ENCODE data around the gene C1QL4. TPM values are rescaled to one million over a fixed set of nuclear protein-coding genes. Genes with fewer than 3 reads are reported as not detected.
A peak's percentile ranks its signal among the peaks of the same experiment; 100 is the strongest.

Gene C1QL4
- total and polyA plus RNA-seq, 2 donors (not counting 1 experiment from before 2014, with no cell fraction given): not detected

DNA sequence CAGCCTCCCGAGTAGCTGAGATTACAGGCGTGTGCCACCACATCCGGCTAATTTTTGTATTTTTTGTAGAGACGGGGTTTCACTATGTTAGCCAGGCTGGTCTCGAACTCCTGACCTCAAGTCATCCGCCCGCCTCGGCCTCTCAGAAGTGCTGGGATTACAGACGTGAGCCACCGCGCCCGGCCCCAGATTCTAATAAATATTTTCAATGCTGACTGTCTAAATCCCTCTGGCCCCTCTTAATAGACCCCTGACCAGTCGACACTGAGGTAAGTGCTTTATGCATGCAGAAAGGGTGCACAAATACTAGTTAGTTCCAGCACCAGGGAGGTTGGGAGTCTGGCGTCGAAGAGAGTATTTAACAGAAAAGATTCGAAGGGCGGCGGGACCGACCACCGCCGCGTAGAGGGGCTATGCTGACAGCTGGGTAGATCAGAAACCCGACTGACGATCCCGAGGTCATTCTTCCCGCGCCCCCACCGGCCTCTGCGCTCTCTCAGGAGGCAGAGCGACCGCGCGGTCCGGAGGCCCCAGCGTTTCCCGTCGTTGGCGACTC lies 29.2 kb upstream of the C1QL4 start:
- Histone ChIP-seq H4K20me1 (ENCODE audit: control insufficient read depth, insufficient read depth, low read length, poor library complexity, severe bottlenecking) (no peaks in the 10 kb centered on the region), H3K9me3 (ENCODE audit: control extremely low read depth in 1 of 3, control insufficient read depth in 2 of 3, insufficient read depth in 1 of 3, low read length in 2 of 3) (no peaks in the 10 kb centered on the region), H3K27ac (ENCODE audit: low read length in 2 of 2) (peak overlapping the region; percentile 90 to 91), H3K36me3 (replicated peaks in 1 of 2; ENCODE audit: control extremely low read depth in 1 of 2, control insufficient read depth in 1 of 2, extremely low read depth in 1 of 2, insufficient read depth in 2 of 2, low read length in 1 of 2) (no peaks in the 10 kb centered on the region), H3K79me2 (ENCODE audit: control insufficient read depth, insufficient read depth, low read length) (peaks cover 11% of the 10 kb centered on the region), H2AFZ (ENCODE audit: insufficient read depth, low read depth, low read length, poor library complexity, severe bottlenecking) (peak overlapping the region; percentile 98), H3K4me2 (replicated peaks; ENCODE audit: low read depth, low read length, poor library complexity, severe bottlenecking) (peak overlapping the region; percentile 82), H3K27me3 (replicated peaks in 1 of 4; ENCODE audit: control extremely low read depth in 1 of 4, control insufficient read depth in 3 of 4, insufficient read depth in 4 of 4, low read length in 3 of 4) (no peaks in the 10 kb centered on the region), H3K4me1 (ENCODE audit: control insufficient read depth in 2 of 2, insufficient read depth in 2 of 2, low read length in 2 of 2) (peaks cover 27 to 33% of the 10 kb centered on the region in 2 donors), H3K4me3 (ENCODE audit: control extremely low read depth in 1 of 5, extremely low read depth in 1 of 5, insufficient read depth in 1 of 5, low read depth in 2 of 5, low read length in 4 of 5) (peak overlapping the region; percentile 61 to 96 (median 80)), H3K9ac (ENCODE audit: low read length) (peak overlapping the region; percentile 93)
- ChIA-PET CTCF (interaction anchor here (0.5 to 22.4 kb wide), 14 partner anchors 9 to 744 kb away, joined by 3 to 729 read pairs (median 4); partner anchors contain the start of genes DNAJC22, TMBIM6 and TROAP), POLR2A (interaction anchor here (0.5 to 2.0 kb wide), 6 partner anchors 20 to 409 kb away, joined by 3 to 8 read pairs (median 4); partner anchors contain the start of genes ARF3, DNAJC22, TROAP and TUBA1B)
- TF ChIP-seq, protein P1, sequence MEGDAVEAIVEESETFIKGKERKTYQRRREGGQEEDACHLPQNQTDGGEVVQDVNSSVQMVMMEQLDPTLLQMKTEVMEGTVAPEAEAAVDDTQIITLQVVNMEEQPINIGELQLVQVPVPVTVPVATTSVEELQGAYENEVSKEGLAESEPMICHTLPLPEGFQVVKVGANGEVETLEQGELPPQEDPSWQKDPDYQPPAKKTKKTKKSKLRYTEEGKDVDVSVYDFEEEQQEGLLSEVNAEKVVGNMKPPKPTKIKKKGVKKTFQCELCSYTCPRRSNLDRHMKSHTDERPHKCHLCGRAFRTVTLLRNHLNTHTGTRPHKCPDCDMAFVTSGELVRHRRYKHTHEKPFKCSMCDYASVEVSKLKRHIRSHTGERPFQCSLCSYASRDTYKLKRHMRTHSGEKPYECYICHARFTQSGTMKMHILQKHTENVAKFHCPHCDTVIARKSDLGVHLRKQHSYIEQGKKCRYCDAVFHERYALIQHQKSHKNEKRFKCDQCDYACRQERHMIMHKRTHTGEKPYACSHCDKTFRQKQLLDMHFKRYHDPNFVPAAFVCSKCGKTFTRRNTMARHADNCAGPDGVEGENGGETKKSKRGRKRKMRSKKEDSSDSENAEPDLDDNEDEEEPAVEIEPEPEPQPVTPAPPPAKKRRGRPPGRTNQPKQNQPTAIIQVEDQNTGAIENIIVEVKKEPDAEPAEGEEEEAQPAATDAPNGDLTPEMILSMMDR (IDR thresholded peaks at IDR 0.05): no peak
- no peak for TF ChIP-seq EZH2 (IDR thresholded peaks at IDR 0.05; ENCODE audit: borderline replicate concordance, insufficient read depth, low read depth, low read length, poor library complexity, severe bottlenecking)
- intact Hi-C loops (cut with micrococcal nuclease): loop anchor here (2.0 to 5.0 kb wide), 4 partner anchors 61 to 477 kb away; partner anchors contain the start of genes BCDIN3D, PRKAG1 and PRPF40B
- H3K9me3 Mint-ChIP-seq (ENCODE audit: insufficient read depth): no peaks in the 10 kb centered on the region
- under 1% methylated on average over 28 of the region's 38 CpGs for WGBS (ENCODE audit: insufficient coverage)
- peak overlapping the region; percentile 98 for H3K27ac Mint-ChIP-seq
- H3K4me3 Mint-ChIP-seq: peak overlapping the region; percentile 87
- peaks cover 41% of the 10 kb centered on the region for H3K4me1 Mint-ChIP-seq
- peaks cover 4% of the 10 kb centered on the region for H3K27me3 Mint-ChIP-seq
- DNase-seq (no peak), ATAC-seq (ENCODE audit: low read depth) (peak; percentile 11)

DNA sequence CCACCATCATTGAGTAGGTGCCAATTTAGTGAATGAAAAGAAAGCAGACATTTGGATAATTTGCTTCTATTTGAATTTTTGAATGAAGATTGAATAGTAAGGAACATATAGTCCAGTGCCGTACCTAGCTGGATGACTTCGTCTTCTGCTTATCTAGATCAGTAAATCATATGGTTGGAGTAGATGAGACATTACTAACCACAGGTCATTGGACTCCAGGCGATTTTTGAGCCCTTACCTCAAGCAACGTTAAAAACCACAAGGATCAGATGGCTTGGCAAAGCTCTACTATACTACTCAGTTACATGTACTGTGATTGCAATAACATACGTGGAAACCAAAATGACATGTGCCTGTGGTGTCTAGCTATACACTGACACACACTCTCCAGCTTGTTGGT lies 28.6 kb upstream of the C1QL4 start:
- no peaks in the 10 kb centered on the region for H3K36me3 ChIP-seq (replicated peaks in 1 of 2; ENCODE audit: control extremely low read depth in 1 of 2, control insufficient read depth in 1 of 2, extremely low read depth in 1 of 2, insufficient read depth in 2 of 2, low read length in 1 of 2)
- peaks cover 26 to 33% of the 10 kb centered on the region in 2 donors for H3K4me1 ChIP-seq (ENCODE audit: control insufficient read depth in 2 of 2, insufficient read depth in 2 of 2, low read length in 2 of 2)
- no peak overlapping the region for H3K27ac ChIP-seq (ENCODE audit: low read length in 2 of 2)
- intact Hi-C loops (cut with micrococcal nuclease): loop anchor here (5.0 kb wide), 1 partner anchor 62 kb away; no protein-coding TSS in a partner anchor
- CTCF ChIA-PET: interaction anchor here (0.8 to 22.4 kb wide), 7 partner anchors 9 to 302 kb away, joined by 3 to 729 read pairs (median 14); partner anchors contain the start of gene DNAJC22
- WGBS (ENCODE audit: insufficient coverage): 43% methylated on average over 2 of the region's 5 CpGs
- POLR2A ChIA-PET: no interaction called here
- DNase-seq (no peak), ATAC-seq (ENCODE audit: low read depth) (no peak)
- no peaks in the 10 kb centered on the region for H3K9me3 ChIP-seq (ENCODE audit: control extremely low read depth in 1 of 3, control insufficient read depth in 2 of 3, insufficient read depth in 1 of 3, low read length in 2 of 3)
- peak overlapping the region; percentile 87 for H3K4me3 Mint-ChIP-seq
- TF ChIP-seq, protein P1 (IDR thresholded peaks at IDR 0.05): no peak
- no peak for TF ChIP-seq EZH2 (IDR thresholded peaks at IDR 0.05; ENCODE audit: borderline replicate concordance, insufficient read depth, low read depth, low read length, poor library complexity, severe bottlenecking)
- H3K4me2 ChIP-seq (replicated peaks; ENCODE audit: low read depth, low read length, poor library complexity, severe bottlenecking): peak overlapping the region; percentile 82
- no peak overlapping the region for H3K4me3 ChIP-seq (ENCODE audit: control extremely low read depth in 1 of 5, extremely low read depth in 1 of 5, insufficient read depth in 1 of 5, low read depth in 2 of 5, low read length in 4 of 5)
- H3K79me2 ChIP-seq (ENCODE audit: control insufficient read depth, insufficient read depth, low read length): peaks cover 11% of the 10 kb centered on the region
- peaks cover 7% of the 10 kb centered on the region for H3K27me3 Mint-ChIP-seq
- H3K4me1 Mint-ChIP-seq: peaks cover 38% of the 10 kb centered on the region
- peak overlapping the region; percentile 47 for H3K27ac Mint-ChIP-seq
- H3K9ac ChIP-seq (ENCODE audit: low read length): no peak overlapping the region
- no peaks in the 10 kb centered on the region for H3K9me3 Mint-ChIP-seq (ENCODE audit: insufficient read depth)
- H2AFZ ChIP-seq (ENCODE audit: insufficient read depth, low read depth, low read length, poor library complexity, severe bottlenecking): peak overlapping the region; percentile 98
- no peaks in the 10 kb centered on the region for H3K27me3 ChIP-seq (replicated peaks in 1 of 4; ENCODE audit: control extremely low read depth in 1 of 4, control insufficient read depth in 3 of 4, insufficient read depth in 4 of 4, low read length in 3 of 4)
- H4K20me1 ChIP-seq (ENCODE audit: control insufficient read depth, insufficient read depth, low read length, poor library complexity, severe bottlenecking): no peaks in the 10 kb centered on the region
